GM18498 (cell line): ENCODE results near the gene DGLUCY.
"Not testable (repeated sequence)": the region's sequence is repeated elsewhere in the genome, so short reads cannot be mapped to it uniquely, and the experiment has no call there.

Experiments
- ATAC-seq: cut with Tn5 transposase; IDR thresholded peaks from one replicate; pipeline ENCODE4 v1.9.1; 2021; ENCODE audit warnings: mild to moderate bottlenecking, moderate library complexity; ENCODE audit not compliant: unreplicated experiment

The DGLUCY gene, protein sequence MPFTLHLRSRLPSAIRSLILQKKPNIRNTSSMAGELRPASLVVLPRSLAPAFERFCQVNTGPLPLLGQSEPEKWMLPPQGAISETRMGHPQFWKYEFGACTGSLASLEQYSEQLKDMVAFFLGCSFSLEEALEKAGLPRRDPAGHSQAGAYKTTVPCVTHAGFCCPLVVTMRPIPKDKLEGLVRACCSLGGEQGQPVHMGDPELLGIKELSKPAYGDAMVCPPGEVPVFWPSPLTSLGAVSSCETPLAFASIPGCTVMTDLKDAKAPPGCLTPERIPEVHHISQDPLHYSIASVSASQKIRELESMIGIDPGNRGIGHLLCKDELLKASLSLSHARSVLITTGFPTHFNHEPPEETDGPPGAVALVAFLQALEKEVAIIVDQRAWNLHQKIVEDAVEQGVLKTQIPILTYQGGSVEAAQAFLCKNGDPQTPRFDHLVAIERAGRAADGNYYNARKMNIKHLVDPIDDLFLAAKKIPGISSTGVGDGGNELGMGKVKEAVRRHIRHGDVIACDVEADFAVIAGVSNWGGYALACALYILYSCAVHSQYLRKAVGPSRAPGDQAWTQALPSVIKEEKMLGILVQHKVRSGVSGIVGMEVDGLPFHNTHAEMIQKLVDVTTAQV

DNA sequence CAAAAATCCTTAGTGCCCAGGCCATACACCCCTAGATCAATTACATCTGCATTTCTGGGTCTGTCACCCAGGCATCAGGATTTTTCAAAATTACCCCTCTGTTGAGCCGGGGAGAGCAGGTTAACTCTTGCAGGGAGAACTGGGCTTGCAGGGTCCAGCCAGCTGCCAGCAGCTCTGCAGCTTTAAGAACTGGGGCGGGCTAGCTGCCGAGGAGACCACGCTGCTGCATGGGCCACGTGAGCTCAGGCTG, at the start of gene DGLUCY:
Gene DGLUCY (plus strand): TSS at position 245 of the 250 bp plus-strand sequence. CDS start 46,222 bp downstream, outside the sequence.
- ATAC-seq, result no peak

DNA sequence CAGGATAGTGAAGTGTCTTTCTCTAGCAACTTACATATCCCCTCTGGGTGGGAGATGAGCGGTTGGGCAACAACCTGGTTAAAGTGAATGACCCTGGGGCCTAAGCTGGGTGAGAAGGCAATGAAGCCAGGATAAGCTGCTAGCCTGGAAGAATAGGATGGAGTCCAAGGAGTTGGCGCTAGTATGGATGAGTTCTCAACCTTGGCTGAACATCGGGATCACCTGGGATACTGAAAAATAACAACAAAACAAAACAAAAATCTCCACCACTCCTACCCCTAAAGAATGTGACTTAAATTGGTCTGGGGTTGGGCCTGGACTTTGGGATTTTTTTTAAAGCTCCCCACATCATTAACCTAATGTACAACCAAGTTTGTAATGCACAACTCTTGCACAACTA, 48.6 kb upstream of the DGLUCY start:
- no peak for ATAC-seq

DNA sequence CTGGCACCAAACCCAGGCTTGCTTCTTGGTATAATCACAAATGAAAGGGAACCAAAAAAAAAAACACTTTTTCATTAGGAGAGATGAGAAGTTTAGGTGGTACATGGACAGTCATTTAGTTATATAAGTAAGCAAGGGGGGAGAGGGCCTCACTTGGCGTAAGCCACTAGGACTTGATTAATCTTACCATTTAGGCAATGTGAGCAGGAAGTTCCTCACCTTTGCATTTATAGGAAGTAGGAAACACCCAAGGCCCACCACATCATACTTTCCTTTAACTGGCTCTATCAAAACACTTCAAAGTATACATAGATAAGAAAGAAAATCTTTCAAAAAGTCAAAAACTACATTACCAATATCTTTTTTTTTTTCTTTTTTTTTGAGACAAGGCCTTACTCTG, 46.7 kb upstream of the DGLUCY start:
- no peak for ATAC-seq

DNA sequence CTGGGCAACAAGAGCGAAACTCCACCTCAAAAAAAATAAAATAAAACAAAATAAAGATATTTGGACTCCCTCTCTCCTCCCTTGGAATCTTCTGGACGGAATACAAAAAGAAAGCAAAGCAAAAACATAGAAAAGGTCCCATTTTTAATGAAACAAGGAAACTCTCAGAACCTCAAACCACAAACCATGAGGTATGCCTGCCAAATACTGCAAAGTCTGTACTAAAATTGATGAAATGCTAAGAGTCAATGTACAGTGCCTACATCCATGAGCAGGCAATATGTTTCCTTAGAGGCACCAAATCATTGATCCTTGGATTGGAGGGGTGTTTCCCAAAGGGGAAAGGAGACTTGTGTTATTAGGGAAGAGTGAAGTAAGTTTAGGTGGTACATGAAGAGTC, 45.2 kb upstream of the DGLUCY start:
- no peak for ATAC-seq

DNA sequence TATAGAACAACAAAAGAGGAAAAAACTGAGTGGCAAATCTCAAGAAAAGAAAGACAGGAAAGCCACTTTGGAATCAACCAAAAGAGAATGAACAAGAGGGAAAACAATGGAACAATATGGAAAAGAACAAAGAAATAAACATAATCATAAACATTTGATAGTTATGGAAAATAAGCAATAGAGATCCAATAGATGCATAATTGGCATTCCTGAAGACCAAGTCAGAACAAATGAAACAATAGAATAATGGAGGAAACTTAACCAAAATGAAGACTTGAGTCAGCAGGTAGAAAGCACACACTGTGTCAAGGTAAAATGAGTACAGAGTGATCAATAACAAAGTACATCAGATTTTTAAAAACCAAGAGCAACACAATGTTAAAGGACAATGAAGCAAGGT, 43.3 kb upstream of the DGLUCY start:
- ATAC-seq, result no peak

DNA sequence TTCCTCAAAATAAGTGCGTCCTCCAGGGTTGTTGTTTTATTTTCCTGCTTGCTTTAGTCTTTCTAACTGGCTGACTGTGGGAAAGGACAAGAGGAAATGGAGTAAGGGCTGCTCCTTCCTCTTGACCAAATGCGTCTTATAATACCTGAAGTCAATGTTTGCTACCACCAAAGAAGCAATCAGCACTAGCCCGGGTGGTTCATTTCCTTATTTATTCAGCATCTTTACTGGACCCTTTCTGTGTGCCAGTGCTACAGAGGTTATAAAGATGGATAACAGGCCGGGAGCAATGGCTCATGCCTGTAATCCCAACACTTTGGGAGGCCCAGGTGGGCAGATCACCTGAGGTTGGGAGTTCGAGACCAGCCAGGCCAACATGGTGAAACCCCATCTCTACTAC, 38.3 kb upstream of the DGLUCY start:
- no peak for ATAC-seq

DNA sequence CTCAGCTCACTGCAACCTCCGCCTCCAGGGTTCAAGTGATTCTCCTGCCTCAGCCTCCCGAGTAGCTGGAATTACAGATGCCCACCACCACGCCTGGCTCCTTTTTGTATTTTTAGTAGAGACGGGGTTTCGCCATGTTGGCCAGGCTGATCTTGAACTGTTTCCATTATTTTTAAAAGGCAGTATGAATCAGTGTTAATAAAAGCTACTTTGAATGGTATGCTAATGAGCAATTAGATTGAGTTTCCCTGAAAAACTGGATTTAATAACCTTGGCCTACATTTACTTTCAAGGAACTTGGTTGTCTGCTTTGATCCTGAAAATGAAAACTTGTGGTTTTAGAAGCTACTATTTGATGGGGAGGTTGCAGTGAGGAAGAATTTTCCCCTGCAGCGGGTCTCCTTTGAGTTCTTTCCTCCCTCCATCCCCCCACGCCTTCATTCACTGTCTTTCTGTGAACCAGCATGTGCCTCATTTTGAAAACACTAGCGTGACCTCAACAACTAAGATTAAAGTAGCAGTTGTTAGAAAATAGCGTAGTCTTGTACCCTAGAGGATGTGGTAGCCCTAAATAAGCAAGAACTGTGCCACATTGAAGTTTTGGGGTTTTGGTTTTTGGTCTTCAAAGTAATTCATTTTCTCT, 35.7 kb upstream of the DGLUCY start:
- ATAC-seq, result peak; percentile 72

DNA sequence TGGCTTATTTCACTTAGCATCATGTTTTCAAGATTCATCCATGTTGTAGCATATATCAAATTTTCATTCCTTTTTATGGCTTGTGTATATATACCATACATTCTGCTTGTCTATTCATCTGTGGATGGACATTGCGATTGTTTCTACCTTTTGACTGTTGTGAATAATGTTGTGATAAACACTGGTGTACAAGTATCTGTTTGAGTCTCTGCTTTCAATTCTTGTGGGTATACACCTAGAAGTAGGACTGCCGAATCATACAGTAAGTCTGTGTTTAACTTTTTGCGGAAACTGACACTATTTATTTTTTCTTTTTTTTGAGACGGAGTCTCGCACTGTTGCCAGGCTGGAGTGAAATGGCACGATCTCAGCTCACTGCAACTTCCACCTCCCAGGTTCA, 33.8 kb upstream of the DGLUCY start:
- no peak for ATAC-seq

DNA sequence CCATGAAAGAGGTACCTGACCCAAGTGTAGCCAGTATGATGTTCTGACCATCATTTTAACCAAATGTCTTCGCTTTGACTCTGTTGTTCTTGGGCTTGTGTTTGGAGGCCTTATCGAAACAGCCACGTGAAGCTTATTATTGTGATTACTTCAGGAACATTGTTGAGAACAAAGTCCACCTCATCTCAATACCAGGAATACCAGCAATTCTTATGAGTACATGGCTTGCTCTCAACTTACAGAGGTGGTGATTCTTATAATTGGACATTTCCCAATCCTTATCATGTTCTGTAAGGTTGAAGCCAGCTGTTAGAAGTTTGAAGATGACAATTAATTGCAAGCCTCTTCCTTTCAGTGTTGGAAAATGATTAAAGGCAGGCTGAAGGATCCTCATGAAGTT, 31.6 kb upstream of the DGLUCY start:
- ATAC-seq, result no peak

DNA sequence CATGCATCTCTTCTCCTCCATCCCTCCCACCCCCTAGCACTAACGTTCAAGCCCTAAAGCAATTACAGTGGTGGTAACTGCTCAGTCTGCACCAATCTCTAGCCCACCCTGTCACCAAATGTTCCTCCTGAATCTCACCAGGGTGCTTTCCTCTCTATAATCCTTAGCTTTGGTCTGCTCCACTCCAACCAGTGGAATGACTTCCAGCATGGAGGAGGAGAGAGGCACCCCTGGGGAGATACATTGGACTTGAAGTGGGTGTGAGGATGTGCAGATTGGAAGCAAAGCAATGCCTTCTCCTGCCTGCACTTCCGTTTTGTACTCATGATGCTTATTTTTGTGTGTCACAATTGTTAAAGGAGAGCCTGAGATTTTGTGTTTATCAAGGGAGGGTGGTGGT, 29.4 kb upstream of the DGLUCY start:
- ATAC-seq, result no peak

DNA sequence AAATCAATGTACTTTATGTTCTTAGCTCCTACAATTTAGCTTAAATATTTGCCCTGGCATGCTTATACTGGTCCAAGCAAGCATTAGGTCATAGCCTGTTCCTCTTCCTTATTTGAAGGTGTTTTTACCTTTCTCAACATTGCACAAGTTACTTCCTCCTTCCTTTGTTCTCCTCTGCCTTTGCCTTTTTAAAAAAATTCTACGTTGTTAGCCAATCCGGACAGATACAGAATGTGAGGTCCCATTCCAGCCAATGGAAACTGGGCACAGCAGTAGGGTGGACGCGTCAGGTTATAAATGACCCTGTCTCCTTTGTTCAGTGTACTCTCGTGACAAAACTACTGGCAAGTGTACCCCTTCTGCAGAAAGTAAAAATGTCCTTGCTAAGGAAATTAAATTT, 26.4 kb upstream of the DGLUCY start:
- not testable (repeated sequence) for ATAC-seq

DNA sequence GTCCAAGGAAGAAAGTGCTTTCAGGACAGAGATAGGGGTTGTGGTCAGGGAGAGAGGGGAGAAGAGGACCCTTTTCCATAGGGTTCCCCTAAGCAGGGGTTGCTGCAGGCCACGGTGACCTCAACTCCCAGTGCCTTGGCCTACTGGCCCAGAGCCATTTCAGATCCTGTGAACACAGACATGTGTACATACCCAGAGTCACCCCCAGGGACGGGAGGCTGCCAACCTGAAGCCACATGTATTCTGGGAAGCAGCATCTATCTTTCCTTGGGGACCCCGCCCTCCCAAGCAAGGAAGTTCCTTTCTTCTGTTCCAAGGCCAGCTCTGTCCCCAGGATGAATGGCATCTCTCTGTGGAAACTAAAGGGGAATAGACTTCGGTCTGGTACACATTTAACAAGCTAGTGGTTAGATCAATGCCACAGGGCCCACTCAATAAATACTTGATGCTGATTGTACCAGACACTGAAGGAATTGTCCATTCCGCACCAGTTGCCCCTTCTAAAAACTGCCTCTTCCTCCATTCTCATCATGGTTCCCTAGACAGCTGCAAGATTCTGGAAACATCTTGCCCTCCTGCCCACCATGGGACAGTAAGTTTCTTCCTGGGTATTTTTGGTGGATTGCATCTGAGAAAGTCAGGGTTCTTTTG, 25.2 kb upstream of the DGLUCY start:
- ATAC-seq, result no peak

DNA sequence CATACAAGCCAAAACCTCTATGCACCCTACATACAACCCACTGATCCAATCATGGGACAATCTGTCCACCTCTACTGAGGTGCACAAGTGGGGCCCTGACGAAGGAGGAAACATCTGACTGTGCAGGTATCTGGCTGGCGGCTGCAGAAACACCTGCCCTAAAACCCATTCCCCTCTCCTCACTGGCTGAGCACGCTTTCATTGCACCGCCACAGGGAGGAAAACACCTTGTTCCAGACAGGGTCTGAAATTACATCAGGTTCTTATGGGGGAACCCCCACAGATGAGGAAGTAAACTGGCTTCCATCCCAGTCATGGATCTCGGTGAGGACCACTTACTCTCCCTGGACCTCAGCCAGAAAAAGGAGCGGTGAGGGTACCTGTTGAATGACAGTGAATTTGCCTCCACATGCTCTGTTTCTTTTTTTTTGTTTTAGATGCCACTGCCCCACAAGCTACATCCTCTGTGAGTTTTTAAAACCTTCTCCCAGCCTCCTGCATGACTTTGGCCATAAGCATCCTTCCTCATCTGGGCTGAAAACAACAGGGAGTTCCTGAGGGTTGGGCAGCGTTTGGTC, 23.8 kb upstream of the DGLUCY start:
- ATAC-seq, result no peak

DNA sequence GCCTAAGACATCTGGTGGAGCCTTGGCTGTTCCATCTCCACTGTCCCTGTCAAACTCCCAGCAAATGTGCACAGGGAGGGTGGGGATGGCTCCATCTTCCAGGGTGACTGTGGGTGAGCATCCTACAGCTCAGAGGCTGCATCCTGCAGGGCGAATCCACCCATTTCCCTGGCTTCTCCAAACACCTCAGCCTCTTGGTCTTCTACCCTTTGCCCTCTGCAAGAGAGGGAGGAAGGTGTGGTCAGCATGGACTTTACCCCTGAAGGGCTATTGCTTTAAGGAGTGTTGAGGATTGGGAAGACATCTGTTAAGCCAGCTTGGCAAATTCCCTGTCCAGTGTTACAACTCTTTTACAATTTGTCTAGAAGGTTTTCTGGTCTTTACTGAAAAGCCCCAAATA, 23.1 kb upstream of the DGLUCY start:
- ATAC-seq, result no peak

DNA sequence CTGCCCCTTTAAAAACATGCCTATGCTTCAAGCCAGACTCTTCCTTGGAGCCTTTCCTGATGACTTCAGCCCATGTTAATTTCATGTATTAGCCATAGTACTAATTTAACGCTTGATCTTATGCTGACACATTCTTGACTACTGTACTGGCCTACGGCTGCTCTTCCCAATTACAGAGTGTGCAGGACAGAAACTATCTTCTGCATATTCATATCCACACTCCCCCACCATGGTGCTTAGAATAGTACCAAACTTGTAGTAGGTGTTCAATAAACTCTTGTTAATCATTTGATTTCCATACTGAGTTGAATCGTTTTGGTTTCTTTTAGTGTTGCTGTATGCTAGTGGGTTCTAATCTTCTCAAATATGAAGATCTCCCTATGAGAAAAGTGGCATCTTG, 21.8 kb upstream of the DGLUCY start:
- ATAC-seq, result no peak

DNA sequence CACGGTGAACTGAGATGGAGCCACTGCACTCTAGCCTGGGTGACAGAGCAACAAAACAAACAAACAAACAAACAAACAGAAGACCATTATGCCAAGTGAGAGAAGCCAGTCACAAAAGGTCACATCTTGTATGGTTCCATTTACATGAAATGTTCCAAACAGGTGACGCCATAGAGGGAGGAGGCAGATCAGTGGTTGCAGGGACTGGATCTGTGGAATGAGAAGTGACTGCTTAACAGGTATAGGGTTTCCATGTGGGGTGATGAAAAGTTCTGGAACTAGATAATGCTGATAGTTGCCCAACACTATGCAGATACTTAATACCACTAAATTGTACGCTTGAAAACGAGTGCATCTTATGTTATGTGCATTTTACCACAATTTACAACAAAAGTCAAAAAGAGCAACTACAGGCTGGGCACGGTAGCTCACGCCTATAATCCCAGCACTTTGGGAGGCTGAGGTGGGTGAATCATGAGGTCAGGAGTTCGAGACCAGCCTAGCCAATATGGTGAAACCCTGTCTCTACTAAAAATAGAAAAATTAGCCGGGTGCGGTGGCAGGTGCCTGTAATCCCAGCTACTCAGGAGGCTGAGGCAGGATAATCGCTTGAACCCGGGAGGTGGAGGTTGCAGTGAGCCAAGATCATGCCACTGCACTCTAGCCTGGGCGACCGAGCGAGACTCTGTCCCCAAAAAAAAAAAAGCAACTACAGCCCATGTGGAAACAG, 20.0 kb upstream of the DGLUCY start:
- ATAC-seq, result not testable (repeated sequence)

DNA sequence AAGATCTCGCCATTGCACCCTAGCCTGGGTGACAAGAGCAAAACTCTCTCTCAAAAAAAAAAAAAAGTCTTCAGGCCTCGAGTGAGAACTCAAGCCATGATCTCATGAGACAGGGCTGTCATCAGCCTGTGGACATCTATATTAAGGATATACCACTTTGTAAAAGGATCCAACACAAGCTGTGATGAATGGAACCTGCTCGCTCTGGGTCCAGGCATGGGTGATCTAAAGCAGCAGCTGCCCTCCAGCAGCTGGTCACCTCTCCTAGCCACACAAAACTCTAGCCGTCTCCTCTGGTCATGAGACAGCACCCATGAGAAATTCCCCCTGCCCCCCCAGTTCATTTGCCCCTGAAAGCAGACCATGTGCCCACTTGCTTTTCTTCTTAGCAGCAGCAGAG, 19.1 kb upstream of the DGLUCY start:
- ATAC-seq, result no peak

DNA sequence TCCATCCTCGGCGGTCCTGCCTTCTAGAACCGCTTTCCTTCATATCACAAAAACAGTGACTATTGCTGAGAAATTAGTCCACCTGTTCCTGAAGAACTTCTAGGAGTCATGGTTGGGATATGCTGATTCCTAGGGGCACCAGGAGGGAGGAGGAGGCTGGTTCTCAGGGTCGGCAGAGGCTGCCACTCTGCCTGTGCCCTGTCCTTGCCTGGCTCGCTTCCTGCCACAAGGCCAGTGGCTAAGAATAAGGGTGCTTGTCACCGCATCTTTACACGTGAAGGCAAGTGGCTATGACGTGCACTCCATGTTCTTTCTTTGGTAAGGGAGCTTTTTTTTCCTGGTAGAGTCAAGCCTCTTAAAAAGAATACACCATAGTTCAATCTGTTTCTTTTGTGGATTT, 18.7 kb upstream of the DGLUCY start:
- no peak for ATAC-seq

DNA sequence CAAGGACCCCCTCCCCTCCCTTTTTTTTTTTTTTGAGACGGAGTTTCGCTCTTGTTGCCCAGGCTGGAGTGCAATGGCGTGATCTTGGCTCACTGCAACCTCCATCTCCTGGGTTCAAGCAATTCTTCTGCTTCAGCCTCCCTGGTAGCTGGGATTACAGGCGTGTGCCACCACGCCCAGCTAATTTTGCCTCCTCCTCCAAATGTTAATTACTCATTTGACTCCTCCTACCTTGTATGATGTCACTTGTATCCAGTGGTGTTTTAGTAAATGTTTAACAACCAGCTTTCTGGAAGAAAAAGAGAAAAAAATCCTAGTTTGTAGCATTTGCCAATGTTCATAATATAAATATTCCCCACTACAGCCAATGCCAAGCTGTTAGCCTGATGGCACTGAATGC, 16.2 kb upstream of the DGLUCY start:
- not testable (repeated sequence) for ATAC-seq

DNA sequence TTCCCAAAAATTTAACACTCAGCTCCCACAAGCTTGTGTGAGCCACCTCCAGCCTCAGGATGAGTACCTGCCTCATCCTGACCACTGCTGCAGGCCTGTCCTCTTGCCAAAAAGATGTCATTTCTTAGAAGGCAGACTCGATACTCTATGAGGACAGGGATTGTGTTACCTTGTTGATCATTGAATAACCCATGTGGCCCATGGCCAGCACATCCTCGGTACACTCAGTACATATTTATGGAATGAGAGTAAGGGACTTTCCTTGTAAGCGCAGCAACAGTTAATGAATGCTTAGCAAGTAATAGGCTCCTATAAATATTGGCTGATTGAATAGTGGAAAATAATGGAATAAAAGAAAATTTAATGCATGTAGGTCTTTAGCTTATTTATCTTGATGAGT, 15.3 kb upstream of the DGLUCY start:
- no peak for ATAC-seq

DNA sequence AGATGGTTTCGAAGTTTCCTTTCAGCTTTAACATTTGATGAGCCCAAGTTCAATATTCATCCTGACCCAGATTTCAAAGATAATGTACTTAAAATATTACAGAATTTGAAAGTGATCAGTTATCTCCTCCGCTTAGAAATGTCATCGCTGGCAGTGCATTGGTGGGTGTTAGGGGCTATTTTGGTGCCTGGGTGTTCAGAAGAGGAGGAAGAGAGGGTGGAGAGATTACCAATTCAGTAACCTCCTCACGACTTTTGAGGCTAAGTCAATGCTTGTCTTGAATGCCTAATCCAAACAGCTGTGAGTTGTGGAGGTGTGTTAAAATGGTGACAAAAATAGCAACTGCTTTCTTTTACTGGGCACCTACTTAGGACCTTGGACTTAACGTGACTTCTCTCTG, 13.8 kb upstream of the DGLUCY start:
- ATAC-seq, result no peak
